K562 (cell line): Measurements from ENCODE around the gene TRIM71. TPM values are rescaled to one million over a fixed set of nuclear protein-coding genes. Genes with fewer than 3 reads are reported as not detected.

Source experiments
- ATAC-seq: fragments of 200-7000 bp; cut with Tn5 transposase; 3 replicates; pipeline ENCODE4 v1.9.1; 2020; ENCODE audit warnings: moderate library complexity
- BruUV-seq: library from RNA; stranded (reverse); fragments of 400-500 nt; replicated peaks from 2 replicates; lab custom pipeline; 2021; lab: Mats Ljungman, UMichigan
- CTCF ChIA-PET: fragments of 300-600 bp; formaldehyde crosslinking; extraction: SDS; loops from one replicate; lab custom pipeline; 2021; ENCODE audit warnings: low intra/inter-chr PET ratio; lab: Yijun Ruan, JAX
- POLR2A ChIA-PET: fragments of 300-600, 350-650 bp; sonication (Branson Sonifier 250); formaldehyde crosslinking; extraction: SDS; loops from one replicate; lab custom pipeline; 2021; ENCODE audit warnings: antibody characterized with exemption, inconsistent platforms; lab: Yijun Ruan, JAX
- DNase-seq, 4 experiments: peaks; one replicate each; pipeline versions ENCODE4 v3.0.0 to v3.0.0-alpha.2; 2011 to 2018; ENCODE audit warnings: low spot score in 3 of 4, mixed read lengths in 3 of 4; ENCODE audit errors: extremely low read depth in 1 of 4
- FAIRE-seq: peaks from 2 replicates; lab custom pipeline; 2011; peaks lifted over from hg19 to GRCh38; lab: Jason Lieb, UNC
- H2AFZ ChIP-seq: 2 replicates; pipeline ENCODE4 v1.6.0; 2011; ENCODE audit warnings: low read depth, low read length, control low read depth, inconsistent platforms
- H3K27ac ChIP-seq: fragments of 200-600 bp; 3 replicates; pipeline ENCODE4 v1.8.0; 2011; ENCODE audit warnings: low read depth, mild to moderate bottlenecking, control low read depth, inconsistent platforms, low read length, moderate library complexity, mixed read lengths; ENCODE audit errors: extremely low read depth
- H3K27me3 ChIP-seq, 2 experiments: fragments of 300-600 bp in 1 of 2; 2 replicates in 1 of 2; 3 replicates in 1 of 2; pipeline versions ENCODE4 v1.6.0 to v1.8.0; 2011; ENCODE audit warnings: inconsistent platforms in 2 of 2, low read length in 2 of 2, mild to moderate bottlenecking in 1 of 2, mixed read lengths in 1 of 2, moderate library complexity in 1 of 2; ENCODE audit not compliant: control insufficient read depth in 2 of 2, insufficient read depth in 2 of 2
- H3K36me3 ChIP-seq: fragments of 300-600 bp; 3 replicates; pipeline ENCODE4 v1.8.0; 2011; ENCODE audit warnings: mild to moderate bottlenecking, low read length, inconsistent platforms; ENCODE audit not compliant: control insufficient read depth, insufficient read depth
- H3K4me1 ChIP-seq, 2 experiments: fragments of 200-600 bp in 1 of 2; replicated peaks in 1 of 2; 2 replicates in 1 of 2; 3 replicates in 1 of 2; pipeline versions ENCODE4 v1.5.1 to v1.8.0; 2011; ENCODE audit warnings: inconsistent platforms in 2 of 2, low read length in 2 of 2, mild to moderate bottlenecking in 1 of 2, mixed read lengths in 1 of 2, moderate library complexity in 1 of 2; ENCODE audit not compliant: control insufficient read depth in 2 of 2, insufficient read depth in 2 of 2
- H3K4me2 ChIP-seq: 2 replicates; pipeline ENCODE4 v1.6.1; 2011; ENCODE audit warnings: low read length, control low read depth, inconsistent platforms, mixed read lengths; ENCODE audit not compliant: insufficient read depth
- H3K4me3 ChIP-seq: fragments of 200-600 bp; sonication (generic), shearing (Covaris generic); 2 replicates; pipeline ENCODE4 v1.5.1; 2016; ENCODE audit warnings: control low read depth, inconsistent platforms
- H3K79me2 ChIP-seq: fragments of 200-600 bp; 3 replicates; pipeline ENCODE4 v1.8.0; 2011; ENCODE audit warnings: low read length, inconsistent platforms; ENCODE audit not compliant: control insufficient read depth, insufficient read depth
- H3K9ac ChIP-seq, 2 experiments: 2 replicates each; pipeline versions ENCODE4 v1.6.0 to v1.6.1; 2011; ENCODE audit warnings: low read depth in 2 of 2, low read length in 2 of 2, control low read depth in 1 of 2, inconsistent platforms in 1 of 2, mild to moderate bottlenecking in 1 of 2, mixed read lengths in 1 of 2; ENCODE audit not compliant: insufficient read depth in 1 of 2
- H3K9me1 ChIP-seq: one replicate; pipeline ENCODE4 v1.6.0; 2011; ENCODE audit warnings: inconsistent platforms, mild to moderate bottlenecking, low read length, moderate library complexity; ENCODE audit not compliant: control insufficient read depth, insufficient read depth
- H3K9me3 ChIP-seq: replicated peaks from 2 replicates; pipeline ENCODE4 v1.5.1; 2011; ENCODE audit warnings: low read depth, low read length, inconsistent platforms; ENCODE audit not compliant: control insufficient read depth, insufficient read depth
- H4K20me1 ChIP-seq: replicated peaks from 2 replicates; pipeline ENCODE4 v1.6.1; 2011; ENCODE audit warnings: low read length, inconsistent platforms, mixed read lengths; ENCODE audit not compliant: control insufficient read depth, insufficient read depth
- CGGBP1 ChIP-seq: fragments of 250-450 bp; sonication (Bioruptor Pico); IDR thresholded peaks from 2 replicates; pipeline ENCODE4 v1.9.0; 2021; ENCODE audit warnings: mild to moderate bottlenecking
- DIDO1 ChIP-seq: fragments of 450-650 bp; IDR thresholded peaks from 2 replicates; pipeline ENCODE4 v1.6.1; 2016; ENCODE audit warnings: low read depth, missing biosample characterization, missing genetic modification characterization
- EHMT2 ChIP-seq: fragments of 450-650 bp; IDR thresholded peaks from 2 replicates; pipeline ENCODE4 v1.6.1; 2018; ENCODE audit warnings: antibody characterized with exemption
- ETV1 ChIP-seq: fragments of 450-650 bp; conservative IDR thresholded peaks from 2 replicates; pipeline ENCODE4 v1.6.1; 2016; ENCODE audit warnings: missing genetic modification characterization, control low read depth, low read depth, missing compliant biosample characterization
- FUS ChIP-seq: fragments of 200-400 bp; formaldehyde crosslinking; optimal IDR thresholded peaks from 2 replicates; pipeline ENCODE3; 2017; ENCODE audit warnings: low read depth, low read length
- GTF2E2 ChIP-seq: fragments of 200-800 bp; sonication (Bioruptor generic); IDR thresholded peaks from 2 replicates; pipeline ENCODE4 v1.6.1; 2016; ENCODE audit warnings: missing genetic modification characterization, missing compliant biosample characterization
- MLX ChIP-seq, 2 experiments: fragments of 450-650 bp in 1 of 2; sonication (generic) in 1 of 2; formaldehyde crosslinking; conservative IDR thresholded peaks; 2 replicates each; pipeline versions ENCODE4 v1.4.0 to v1.8.1; 2020 to 2022; ENCODE audit warnings: mild to moderate bottlenecking in 1 of 2, missing genetic modification reagents in 1 of 2
- PYGO2 ChIP-seq: fragments of 450-650 bp; IDR thresholded peaks from 2 replicates; pipeline ENCODE4 v1.6.1; 2016; ENCODE audit warnings: mild to moderate bottlenecking, missing genetic modification characterization, moderate library complexity, missing compliant biosample characterization
- SAFB2 ChIP-seq: fragments of 200-400 bp; formaldehyde crosslinking; IDR thresholded peaks from 2 replicates; pipeline ENCODE4 v1.6.1; 2018; ENCODE audit warnings: borderline replicate concordance, low read length, low read depth, moderate library complexity; ENCODE audit not compliant: severe bottlenecking
- ZBTB26 ChIP-seq: fragments of 450-650 bp; formaldehyde crosslinking; IDR thresholded peaks from 2 replicates; pipeline ENCODE4 v1.4.0; 2022; ENCODE audit warnings: missing genetic modification characterization
- ZBTB43 ChIP-seq: sonication (generic); formaldehyde crosslinking; IDR thresholded peaks from 2 replicates; pipeline ENCODE4 v1.8.0; 2023; ENCODE audit warnings: mild to moderate bottlenecking, missing genetic modification reagents
- ZNF124 ChIP-seq: sonication (generic); formaldehyde crosslinking; IDR thresholded peaks from 2 replicates; pipeline ENCODE4 v1.8.1; 2022; ENCODE audit warnings: missing genetic modification reagents
- ZNF408 ChIP-seq: fragments of 250-450 bp; sonication (Bioruptor Pico); IDR thresholded peaks from 2 replicates; pipeline ENCODE4 v1.4.0; 2020; ENCODE audit warnings: low read depth, mild to moderate bottlenecking, moderate library complexity
- ZNF79 ChIP-seq: fragments of 250-450 bp; sonication (Bioruptor Pico); IDR thresholded peaks from 2 replicates; pipeline ENCODE4 v1.4.0; 2020; ENCODE audit warnings: low read depth, mild to moderate bottlenecking, moderate library complexity
- WGBS: fragments of 100-300 bp; shearing (Covaris generic); methylation state at CpG from one replicate; pipeline ENCODE4 v1.1.6; 2016; ENCODE audit warnings: low coverage, mixed read lengths; ENCODE audit not compliant: insufficient coverage; ENCODE audit errors: missing lambda C conversion rate; 5-methylcytosine and 5-hydroxymethylcytosine counted together
- in situ Hi-C: fragments of 300-500 bp; cut with MboI; formaldehyde crosslinking; loops from 4 replicates; pipeline ENCODE4 v1.15.0; 2018; ENCODE audit warnings: inconsistent platforms, mixed read lengths
- intact Hi-C: fragments of 100-400 bp; cut with micrococcal nuclease; formaldehyde crosslinking; loops from 2 replicates; pipeline ENCODE4 v1.14.2; 2022
- polyA plus RNA-seq, 8 experiments: library from polyadenylated mRNA; depleted of rRNA in 4 of 8; stranded (reverse) in 5 of 8; unstranded in 3 of 8; fragments of >200 nt; fragmentation: Nextera tagmentation in 2 of 8; fragmentation: Illumina TruSeq in 1 of 8; extraction: Ambion mirVana in 2 of 8; extraction: Trizol in 1 of 8; gene quantifications; 2 replicates each; pipeline versions ENCODE4 v1.2.1 to v1.2.3, GENCODE V29; 2011 to 2014; ENCODE audit warnings: inconsistent platforms in 1 of 8, missing spikeins in 1 of 8
- total RNA-seq, 7 experiments: library from RNA; depleted of rRNA in 6 of 7; stranded (reverse); fragments of >200 nt in 6 of 7; fragmentation: Illumina TruSeq in 2 of 7; extraction: Trizol in 2 of 7; gene quantifications; 2 replicates each; pipeline versions ENCODE4 v1.2.1 to v1.2.3, GENCODE V29; 2011 to 2021; ENCODE audit warnings: low replicate concordance in 1 of 7
- TF ChIP-seq, protein P1 (sequence below): fragments of 250-450 bp; sonication (Bioruptor Pico); IDR thresholded peaks from 2 replicates; pipeline ENCODE4 v1.5.0; 2021; ENCODE audit warnings: mild to moderate bottlenecking, borderline replicate concordance
- TF ChIP-seq, protein P2 (sequence below): fragments of 450-650 bp; IDR thresholded peaks from 2 replicates; pipeline ENCODE4 v1.6.1; 2016; ENCODE audit warnings: low read depth, mild to moderate bottlenecking, moderate library complexity

Gene TRIM71
- total and polyA plus RNA-seq, 9 of the 15 experiments (the other 6 are each of a cell fraction or from before 2014, with no cell fraction given), result 0.04 to 0.11 TPM; not detected in 7

- no peaks in the 10 kb centered on the region for H3K9me3 ChIP-seq
- H3K79me2 ChIP-seq, result no peaks in the 10 kb centered on the region
- WGBS, result 54% methylated on average over 4 of the region's 4 CpGs
- CTCF ChIA-PET, result no interaction called here
- no peak for DNase-seq
- H3K4me1 ChIP-seq, result peaks cover 3 to 10% of the 10 kb centered on the region in 2 experiments; a peak in 3 of 5 replicates
- H3K27me3 ChIP-seq, result peaks cover 15 to 30% of the 10 kb centered on the region in 2 experiments; a peak in 3 of 5 replicates
- POLR2A ChIA-PET, result interaction anchor here (1.0 to 1.3 kb wide), 2 partner anchors 8 to 9 kb away, joined by 3 to 4 read pairs; no protein-coding TSS in a partner anchor
- H2AFZ ChIP-seq, result no peak overlapping the region
- FAIRE-seq, result no peak
- ATAC-seq, result no peak
- intact Hi-C loops, result no loop called here
- no peak overlapping the region for H3K9ac ChIP-seq
- in situ Hi-C loops, result no loop called here
- 0 out of 2 replicates have a peak, but pooled peaks cover 3% of the 10 kb centered on the region for H4K20me1 ChIP-seq
- H3K4me2 ChIP-seq, result no peak overlapping the region
- H3K9me1 ChIP-seq, result no peaks in the 10 kb centered on the region
- no peak overlapping the region for H3K4me3 ChIP-seq
- H3K27ac ChIP-seq, result no peak overlapping the region
- no TSS peak for BruUV-seq
- TF ChIP-seq DIDO1 (no peak), MLX (CRISPR knock-in tag; conservative IDR thresholded peaks at IDR 0.05) (no peak), ZNF408 (no peak), EHMT2 (no peak), ETV1 (tag) (no peak), SAFB2 (no peak), FUS (no peak), ZNF124 (no peak), ZNF79 (CRISPR knock-in tag) (no peak), GTF2E2 (tag) (no peak), ZBTB43 (CRISPR knock-in tag) (no peak), ZBTB26 (CRISPR knock-in tag) (no peak), CGGBP1 (CRISPR knock-in tag) (no peak), PYGO2 (no peak)
- TF ChIP-seq, protein P1, sequence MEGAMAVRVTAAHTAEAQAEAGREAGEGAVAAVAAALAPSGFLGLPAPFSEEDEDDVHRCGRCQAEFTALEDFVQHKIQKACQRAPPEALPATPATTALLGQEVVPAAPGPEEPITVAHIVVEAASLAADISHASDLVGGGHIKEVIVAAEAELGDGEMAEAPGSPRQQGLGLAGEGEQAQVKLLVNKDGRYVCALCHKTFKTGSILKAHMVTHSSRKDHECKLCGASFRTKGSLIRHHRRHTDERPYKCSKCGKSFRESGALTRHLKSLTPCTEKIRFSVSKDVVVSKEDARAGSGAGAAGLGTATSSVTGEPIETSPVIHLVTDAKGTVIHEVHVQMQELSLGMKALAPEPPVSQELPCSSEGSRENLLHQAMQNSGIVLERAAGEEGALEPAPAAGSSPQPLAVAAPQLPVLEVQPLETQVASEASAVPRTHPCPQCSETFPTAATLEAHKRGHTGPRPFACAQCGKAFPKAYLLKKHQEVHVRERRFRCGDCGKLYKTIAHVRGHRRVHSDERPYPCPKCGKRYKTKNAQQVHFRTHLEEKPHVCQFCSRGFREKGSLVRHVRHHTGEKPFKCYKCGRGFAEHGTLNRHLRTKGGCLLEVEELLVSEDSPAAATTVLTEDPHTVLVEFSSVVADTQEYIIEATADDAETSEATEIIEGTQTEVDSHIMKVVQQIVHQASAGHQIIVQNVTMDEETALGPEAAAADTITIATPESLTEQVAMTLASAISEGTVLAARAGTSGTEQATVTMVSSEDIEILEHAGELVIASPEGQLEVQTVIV (CRISPR knock-in tag), result no peak
- TF ChIP-seq, protein P2, sequence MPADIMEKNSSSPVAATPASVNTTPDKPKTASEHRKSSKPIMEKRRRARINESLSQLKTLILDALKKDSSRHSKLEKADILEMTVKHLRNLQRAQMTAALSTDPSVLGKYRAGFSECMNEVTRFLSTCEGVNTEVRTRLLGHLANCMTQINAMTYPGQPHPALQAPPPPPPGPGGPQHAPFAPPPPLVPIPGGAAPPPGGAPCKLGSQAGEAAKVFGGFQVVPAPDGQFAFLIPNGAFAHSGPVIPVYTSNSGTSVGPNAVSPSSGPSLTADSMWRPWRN, result no peak
- no peaks in the 10 kb centered on the region for H3K36me3 ChIP-seq
Measured at GRCh38 chr3:32849046-32849445, 31.2 kb downstream of the TRIM71 start.
